Muscle of back (tissue), 11 donors: ENCODE data around the gene RFX7. TPM values are rescaled to one million over a fixed set of nuclear protein-coding genes. Genes with fewer than 3 reads are reported as not detected.
"Not testable (repeated sequence)": the region's sequence is repeated elsewhere in the genome, so short reads cannot be mapped to it uniquely, and the experiment has no call there.

ENCODE experiments used
- DNase-seq, 3 donors: peaks; one replicate each; pipeline versions ENCODE4 v3.0.0 to v3.0.0-alpha.2; 2013
- polyA plus RNA-seq, 10 donors: library from polyadenylated mRNA; unstranded; fragments of 120-200 nt; gene quantifications; one replicate each; pipeline ENCODE4 v1.2.1, GENCODE V29; 2013; ENCODE audit not compliant: insufficient read length in 10 of 10

The RFX7 gene
- polyA plus RNA-seq, 10 donors, result 9.6 to 17.6 (median 14.2) TPM

DNA sequence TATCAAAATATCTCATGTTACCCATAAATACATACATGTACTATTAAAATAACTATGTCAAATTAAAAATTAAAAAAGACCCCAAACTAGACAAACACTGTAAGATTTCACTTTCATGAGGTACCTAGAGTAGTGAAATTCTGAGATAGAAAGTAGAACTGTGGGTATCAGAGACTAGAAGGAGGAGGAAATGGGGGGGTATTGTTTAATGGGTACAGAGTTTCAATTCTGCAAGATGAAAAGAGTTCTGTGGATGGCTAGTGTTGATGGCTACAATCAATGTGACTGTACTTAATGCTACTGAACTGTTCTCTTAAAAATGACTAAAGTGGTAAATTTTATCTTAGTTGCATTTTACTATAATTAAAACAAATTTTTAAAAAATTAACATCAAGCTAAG is 36.6 kb downstream of the RFX7 start:
- no peak for DNase-seq

DNA sequence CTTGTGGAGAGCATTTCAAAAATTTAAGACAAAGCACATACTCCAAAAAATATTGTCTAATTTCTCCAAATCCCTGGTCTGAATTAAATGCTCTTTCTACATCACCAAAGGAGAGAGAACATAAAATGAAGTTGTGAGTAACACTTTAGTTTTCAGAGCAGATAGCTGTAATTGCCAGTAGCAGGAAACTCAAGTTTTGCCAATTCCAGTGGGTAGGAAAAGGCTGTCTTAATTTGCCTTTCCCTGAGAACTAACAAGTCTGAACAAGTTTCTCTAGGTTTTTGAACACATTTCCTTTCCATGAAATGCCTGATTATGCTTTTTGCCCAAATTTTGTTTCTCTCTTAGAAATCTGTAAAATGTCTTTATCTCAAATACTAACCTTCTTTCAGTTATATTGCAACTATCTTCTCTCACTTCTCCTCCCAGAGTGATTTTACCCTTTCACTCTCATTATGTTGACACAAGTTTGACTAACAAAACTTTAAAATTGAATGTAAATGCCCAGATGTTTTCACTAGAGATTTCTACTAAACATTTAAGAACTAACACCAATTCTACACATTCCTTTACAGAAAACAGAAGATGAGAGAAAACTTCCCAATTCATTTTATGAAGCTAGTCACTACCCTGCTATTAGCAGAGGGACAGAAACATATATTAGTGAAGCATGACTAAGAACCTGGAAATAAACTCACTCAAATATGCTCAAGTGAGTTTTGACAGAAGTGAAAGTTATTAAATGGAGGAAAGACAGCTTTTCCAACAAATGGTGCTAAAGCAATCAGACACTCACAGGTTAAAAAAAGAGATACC is 38.4 kb downstream of the RFX7 start:
- no peak for DNase-seq

GRCh38 chr15:56203312-56203922 is 40.3 kb downstream of the RFX7 start:
- DNase-seq, result not testable (repeated sequence)

- DNase-seq, result no peak
Observed at GRCh38 chr15:56202701-56203100, 41.0 kb downstream of the RFX7 start.

DNA sequence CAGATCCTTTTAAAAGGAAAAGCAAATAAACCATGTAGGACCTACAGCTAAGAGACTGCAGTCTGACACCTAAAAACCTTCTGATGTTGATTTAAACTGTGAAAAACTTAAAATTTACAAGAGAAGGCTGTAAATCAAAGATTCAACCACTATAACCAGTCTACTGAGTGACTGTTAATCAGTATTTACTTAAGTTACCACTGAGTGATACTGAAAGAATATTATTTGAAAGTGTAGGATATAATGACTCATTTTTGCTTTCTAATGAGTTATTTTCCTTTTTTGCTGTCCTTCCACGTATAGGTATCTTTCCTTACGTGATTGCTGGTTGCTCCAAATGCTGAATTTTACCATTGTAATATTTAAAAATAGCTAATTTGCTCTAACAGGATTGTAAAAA is 44.6 kb downstream of the RFX7 start:
- no peak for DNase-seq

GRCh38 chr15:56194035-56194434 is 49.6 kb downstream of the RFX7 start:
- no peak for DNase-seq

GRCh38 chr15:56192659-56193442 is 50.8 kb downstream of the RFX7 start:
- DNase-seq, result no peak

DNA sequence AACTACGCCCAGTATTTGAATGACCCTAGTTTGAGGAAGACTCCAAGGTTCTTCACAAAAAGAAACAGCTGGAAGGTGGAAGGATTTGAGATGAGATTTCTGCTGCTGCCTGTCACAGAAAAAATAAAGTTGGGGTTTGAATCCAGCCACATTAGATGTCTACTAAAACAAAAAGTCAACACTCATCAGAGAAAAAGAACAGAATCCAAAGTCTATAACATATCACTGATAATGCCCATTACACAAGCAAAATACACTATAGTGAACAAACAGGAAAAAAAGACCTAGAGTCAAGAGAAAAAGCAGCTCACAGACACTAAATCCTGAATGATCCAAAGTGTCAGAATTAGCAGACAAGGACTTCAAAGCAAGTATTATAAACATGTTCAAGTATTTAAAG is 56.0 kb downstream of the RFX7 start:
- DNase-seq, result no peak

DNA sequence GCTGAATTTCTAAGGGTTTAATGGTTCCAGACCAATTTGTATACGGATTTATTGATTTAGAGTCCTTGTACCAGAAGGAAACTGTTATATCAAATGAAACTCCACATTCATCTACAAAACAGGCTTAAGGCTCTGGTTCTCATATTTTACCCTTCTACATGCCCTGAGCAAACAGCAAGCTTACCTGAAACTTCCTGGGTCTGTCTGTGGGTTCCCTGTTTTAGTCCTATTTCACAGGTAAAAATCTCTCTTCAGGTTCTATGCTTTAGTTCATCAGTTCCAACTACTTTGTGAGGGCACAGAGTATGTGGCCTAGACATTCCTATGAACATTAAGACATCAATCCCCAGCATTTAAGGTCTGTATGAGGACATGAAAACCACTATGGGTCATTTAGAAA is 57.7 kb downstream of the RFX7 start:
- DNase-seq, result no peak

DNA sequence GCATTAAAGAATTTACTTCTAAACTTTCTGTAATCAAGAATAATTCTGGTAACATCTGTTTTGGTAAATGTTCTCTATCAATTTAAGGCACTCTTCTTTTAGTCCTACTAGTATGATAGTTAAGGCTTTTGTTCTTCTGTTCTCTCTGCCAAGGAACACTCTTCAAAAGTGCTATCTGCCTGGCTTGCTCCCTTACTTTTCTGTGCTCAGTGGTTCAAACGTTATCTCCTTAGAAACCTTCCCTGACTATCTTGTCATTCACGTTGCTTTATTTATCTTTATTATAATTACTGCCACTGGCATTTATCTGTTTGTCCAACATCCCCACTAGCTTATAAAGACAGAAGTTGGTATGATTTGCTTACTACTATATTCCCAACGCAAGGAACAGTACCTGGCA is 59.2 kb downstream of the RFX7 start:
- DNase-seq, result no peak

DNA sequence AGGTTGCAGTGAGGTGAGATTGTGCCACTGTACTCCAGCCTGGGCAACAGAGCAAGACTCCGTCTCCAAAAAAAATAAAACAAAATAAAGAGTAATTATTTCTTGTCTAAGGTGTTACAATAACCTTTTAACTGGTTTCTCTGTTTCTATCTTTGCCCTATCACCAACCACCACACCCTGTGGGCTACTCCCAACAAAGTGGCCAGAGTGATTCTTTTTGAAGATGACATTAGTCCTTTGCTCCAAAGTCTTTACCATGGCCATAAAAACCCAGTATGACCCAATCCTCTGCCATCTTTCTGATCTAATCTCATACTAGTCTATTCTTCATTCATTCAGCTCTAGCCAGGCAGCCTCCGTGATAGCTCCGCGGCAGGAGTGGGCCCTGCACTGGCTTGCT is 62.8 kb downstream of the RFX7 start:
- no peak for DNase-seq

- DNase-seq, result no peak
Observed at GRCh38 chr15:56176996-56177395, 66.7 kb downstream of the RFX7 start.

DNA sequence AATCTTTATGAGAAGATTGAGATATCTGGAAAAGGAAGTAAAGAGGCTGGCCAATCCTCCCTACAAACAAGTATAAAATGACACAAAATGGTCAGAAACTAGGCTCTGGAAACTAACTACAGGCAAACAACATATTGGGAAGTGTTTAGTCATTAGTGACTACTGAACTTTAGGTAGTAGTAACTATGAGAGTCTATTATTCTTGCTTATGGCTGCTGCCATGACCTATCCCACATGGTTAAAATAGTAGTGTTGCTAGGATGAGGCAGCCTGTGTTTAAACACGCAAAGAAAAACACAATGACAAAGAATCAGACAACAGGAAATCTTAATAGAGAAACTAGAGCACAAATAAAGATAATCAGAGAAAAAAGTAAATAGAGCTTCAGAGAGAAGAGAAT is 67.9 kb downstream of the RFX7 start:
- DNase-seq, result no peak

- no peak for DNase-seq
Observed at GRCh38 chr15:56174649-56175048, 69.0 kb downstream of the RFX7 start.

DNA sequence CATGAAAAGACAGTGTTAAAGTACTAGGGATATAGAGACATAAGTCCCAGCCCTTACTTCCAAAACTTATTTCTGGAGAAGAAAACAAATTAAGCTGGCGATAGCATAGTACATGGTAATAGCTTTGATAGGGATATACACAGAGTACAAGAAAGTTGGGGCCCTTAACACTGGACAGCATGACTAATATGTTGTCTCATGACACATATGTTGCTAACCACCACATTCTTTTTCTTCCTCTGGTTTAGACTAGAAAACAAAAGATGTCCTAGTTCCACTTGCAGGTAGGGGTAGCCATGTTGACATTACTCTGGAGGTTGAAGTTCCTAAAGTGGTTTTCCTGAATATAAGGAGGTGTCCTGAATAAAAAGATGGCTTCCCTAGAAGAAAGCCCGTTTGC is 75.3 kb downstream of the RFX7 start:
- DNase-seq, result no peak

GRCh38 chr15:56165234-56165633 is 78.4 kb downstream of the RFX7 start:
- no peak for DNase-seq

GRCh38 chr15:56160966-56161365 is 82.7 kb downstream of the RFX7 start:
- no peak for DNase-seq

DNA sequence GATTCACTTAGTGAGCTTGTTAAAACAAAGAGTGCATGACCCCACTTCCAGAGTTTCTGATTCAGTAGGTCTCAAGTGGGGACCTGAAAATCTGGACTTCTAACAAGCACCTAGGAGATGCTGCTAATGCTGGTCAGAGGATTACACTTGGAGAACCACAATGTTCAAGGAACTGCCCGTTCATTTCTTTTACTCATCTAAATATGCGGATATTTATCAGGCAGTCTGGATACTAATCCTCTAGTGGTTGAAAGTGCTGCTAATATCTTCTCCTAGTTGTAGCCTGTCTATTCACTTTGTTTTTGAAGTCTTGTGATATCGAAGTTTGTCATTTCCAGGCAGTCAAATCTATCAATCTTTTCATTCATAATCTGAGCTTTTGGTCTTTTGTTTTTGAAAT is 86.8 kb downstream of the RFX7 start:
- DNase-seq, result no peak

- not testable (repeated sequence) for DNase-seq
Observed at GRCh38 chr15:56155278-56155677, 88.4 kb downstream of the RFX7 start.

DNA sequence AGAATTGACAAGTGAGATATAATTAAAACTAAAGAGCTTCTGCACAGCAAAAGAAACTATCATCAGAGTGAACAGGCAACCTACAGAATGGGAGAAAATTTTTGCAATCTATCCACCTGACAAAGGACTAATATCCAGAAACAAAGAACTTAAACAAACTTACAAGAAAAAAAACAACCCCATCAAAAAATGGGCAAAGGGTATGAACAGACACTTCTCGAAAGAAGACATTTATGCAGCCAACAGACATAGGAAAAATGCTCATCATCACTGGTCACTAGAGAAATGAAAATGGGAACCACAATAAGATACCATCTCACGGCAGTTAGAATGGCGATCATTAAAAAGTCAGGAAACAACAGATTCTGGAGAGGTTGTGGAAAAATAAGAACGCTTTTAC is 88.9 kb downstream of the RFX7 start:
- not testable (repeated sequence) for DNase-seq

DNA sequence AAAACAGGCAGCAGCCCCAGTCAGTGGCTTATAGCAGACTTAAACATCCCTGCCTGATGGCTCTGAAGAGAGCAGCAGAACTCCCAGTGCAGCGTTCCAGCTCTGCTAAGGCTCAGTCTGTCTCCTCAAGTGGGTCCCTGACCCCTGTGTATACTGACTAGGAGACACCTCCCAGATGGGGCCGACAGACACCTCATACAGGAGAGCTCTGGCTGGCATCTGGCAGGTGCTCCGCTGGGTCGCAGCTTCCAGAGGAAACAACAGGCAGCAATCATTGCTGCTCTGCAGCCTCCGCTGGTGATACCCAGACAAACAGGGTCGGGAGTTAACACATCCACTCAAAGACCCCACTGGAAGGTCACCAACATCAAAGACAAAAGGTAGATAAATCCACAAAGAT is 93.5 kb downstream of the RFX7 start:
- DNase-seq, result no peak

- DNase-seq, result no peak
Observed at GRCh38 chr15:56148064-56148463, 95.6 kb downstream of the RFX7 start.

- DNase-seq, result no peak
Observed at GRCh38 chr15:56146756-56147155, 96.9 kb downstream of the RFX7 start.
